Upper lobe of left lung (tissue), 6 donors: Measurements from ENCODE around the gene KPNA6. TPM values are rescaled to one million over a fixed set of nuclear protein-coding genes. Genes with fewer than 3 reads are reported as not detected.

Source experiments
- ATAC-seq, 2 donors: fragments of 200-7000 bp; cut with Tn5 transposase; one replicate each; pipeline ENCODE4 v1.9.1; 2022; ENCODE audit warnings: mild to moderate bottlenecking in 2 of 2, moderate library complexity in 2 of 2; ENCODE audit not compliant: low FRiP score in 2 of 2
- DNase-seq, 2 donors: peaks; one replicate each; pipeline ENCODE4 v3.0.0-alpha.2; 2019 to 2020
- H3K27ac ChIP-seq, 4 donors: fragments of 200-600 bp; sonication (generic); one replicate each; pipeline ENCODE4 v1.5.1; 2016 to 2019
- H3K27me3 ChIP-seq, 4 donors: fragments of 200-600 bp; sonication (generic); one replicate each; pipeline ENCODE4 v1.5.1; 2017 to 2019
- H3K36me3 ChIP-seq, 4 donors: fragments of 200-600 bp; sonication (generic); one replicate each; pipeline ENCODE4 v1.5.1; 2016 to 2019
- H3K4me1 ChIP-seq, 4 donors: fragments of 200-600 bp; sonication (generic); one replicate each; pipeline ENCODE4 v1.5.1; 2018 to 2019
- H3K4me3 ChIP-seq, 4 donors: fragments of 200-600 bp; sonication (generic); one replicate each; pipeline ENCODE4 v1.5.1; 2017 to 2019; ENCODE audit warnings: mild to moderate bottlenecking in 2 of 4, moderate library complexity in 1 of 4
- H3K9me3 ChIP-seq, 4 donors: fragments of 200-600 bp; sonication (generic); one replicate each; pipeline ENCODE4 v1.5.1; 2018 to 2019
- EP300 ChIP-seq, 4 donors: sonication (generic); formaldehyde crosslinking; IDR thresholded peaks; one replicate each; pipeline ENCODE4 v1.5.1; 2017; ENCODE audit warnings: antibody characterized with exemption in 4 of 4, control low read depth in 2 of 4
- POLR2A ChIP-seq, 4 donors: fragments of 450-650 bp; IDR thresholded peaks; one replicate each; pipeline ENCODE4 v1.5.1; 2016 to 2017; ENCODE audit warnings: antibody characterized with exemption in 4 of 4, mild to moderate bottlenecking in 2 of 4
- POLR2AphosphoS5 ChIP-seq, 2 donors: sonication (generic); formaldehyde crosslinking; IDR thresholded peaks; one replicate each; pipeline ENCODE4 v1.5.1; 2017; ENCODE audit warnings: antibody characterized with exemption in 2 of 2
- WGBS, 2 donors: methylation state at CpG; one replicate each; pipeline ENCODE4 v1.1.5; 2017 to 2018; 5-methylcytosine and 5-hydroxymethylcytosine counted together
- total RNA-seq, 6 donors: library from RNA; depleted of rRNA in 4 of 6; stranded (reverse); fragments of >200 nt in 4 of 6; gene quantifications; one replicate each; pipeline versions ENCODE4 v1.1.0 to v1.2.1, GENCODE V29; 2016 to 2021
- TF ChIP-seq, protein P1 (sequence below), 6 experiments: fragments of 450-650 bp in 4 of 6; fragments of 200-600 bp in 2 of 6; sonication (generic) in 2 of 6; IDR thresholded peaks; one replicate each; pipeline ENCODE4 v1.5.1; 2016 to 2019; ENCODE audit warnings: antibody characterized with exemption in 6 of 6
- donor health status: DM: no; HTN: no; CAD: no; lungs with moderate emphysema.
- donor health status: DM: no; HTN: yes; CAD: no; lungs with severe emphysema.

The KPNA6 gene
- total RNA-seq, 6 donors from 2014 or later, result 16.8 to 53.8 (median 42.0) TPM

DNA sequence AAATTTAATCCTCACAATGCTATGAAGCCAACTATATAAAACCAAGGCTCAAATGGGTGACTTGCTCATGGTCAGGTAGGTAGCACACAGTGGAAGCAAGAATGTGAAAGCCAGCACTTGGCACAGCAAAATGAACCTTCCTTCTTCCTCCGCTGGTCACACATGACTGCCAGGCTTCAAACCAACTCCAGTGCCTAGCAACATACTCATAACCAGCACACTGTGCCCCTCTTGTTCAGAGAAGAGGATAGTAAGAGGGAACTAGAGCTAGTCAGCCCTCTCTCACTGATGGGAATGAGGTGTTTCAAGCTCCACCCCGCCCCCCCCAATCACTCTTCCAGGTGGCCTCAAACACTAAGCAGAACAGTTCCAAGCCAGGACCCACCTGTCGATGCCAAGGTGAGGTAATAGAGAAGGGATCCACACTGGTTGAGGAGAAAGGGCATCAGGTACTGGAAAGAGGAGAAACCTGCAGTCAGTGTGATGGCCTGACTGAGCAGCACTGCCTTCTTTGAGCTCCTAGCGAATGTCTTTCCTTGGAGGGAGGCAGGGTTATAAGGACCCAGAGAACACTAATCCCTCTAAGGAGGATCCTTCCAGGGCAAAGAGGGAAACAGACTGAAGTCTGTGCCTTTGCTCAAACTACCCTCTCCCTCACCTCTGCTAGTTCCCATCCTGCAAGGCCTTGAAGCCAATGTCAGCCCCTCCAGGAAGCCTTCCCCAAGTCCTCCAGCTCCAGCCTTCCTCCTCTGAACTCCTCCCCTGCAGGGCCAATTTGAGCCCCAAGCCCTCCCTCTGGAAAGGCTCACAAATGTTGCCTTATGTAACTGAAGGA is 113.1 kb downstream of the KPNA6 start:
- 89 to 91% methylated on average over 3 to 4 of the region's 4 CpGs for WGBS, 2 donors

DNA sequence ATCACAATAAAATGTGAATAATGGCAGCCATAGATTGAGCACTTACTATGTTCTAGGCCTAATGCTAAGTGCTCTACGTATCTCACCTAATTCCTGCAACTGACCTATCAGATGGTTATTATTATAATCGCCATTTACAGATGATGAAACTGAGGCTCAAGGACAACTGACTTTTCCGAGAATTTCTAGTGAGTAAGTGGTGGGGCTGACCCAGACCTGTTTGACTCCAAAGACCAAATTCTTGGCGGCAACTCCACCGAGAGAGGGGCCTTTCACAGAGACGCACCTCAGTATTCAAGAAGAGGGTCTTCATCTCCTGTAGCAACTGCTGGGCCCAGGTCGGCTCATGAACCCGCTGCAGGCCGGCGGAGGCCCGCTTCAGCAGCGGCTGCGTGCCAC is 113.7 kb downstream of the KPNA6 start:
- no peak for ATAC-seq
- no peak for TF ChIP-seq POLR2A (IDR thresholded peaks at IDR 0.05)
- no peak for TF ChIP-seq EP300 (IDR thresholded peaks at IDR 0.05)
- TF ChIP-seq POLR2AphosphoS5 (IDR thresholded peaks at IDR 0.05), result no peak
- TF ChIP-seq, protein P1, sequence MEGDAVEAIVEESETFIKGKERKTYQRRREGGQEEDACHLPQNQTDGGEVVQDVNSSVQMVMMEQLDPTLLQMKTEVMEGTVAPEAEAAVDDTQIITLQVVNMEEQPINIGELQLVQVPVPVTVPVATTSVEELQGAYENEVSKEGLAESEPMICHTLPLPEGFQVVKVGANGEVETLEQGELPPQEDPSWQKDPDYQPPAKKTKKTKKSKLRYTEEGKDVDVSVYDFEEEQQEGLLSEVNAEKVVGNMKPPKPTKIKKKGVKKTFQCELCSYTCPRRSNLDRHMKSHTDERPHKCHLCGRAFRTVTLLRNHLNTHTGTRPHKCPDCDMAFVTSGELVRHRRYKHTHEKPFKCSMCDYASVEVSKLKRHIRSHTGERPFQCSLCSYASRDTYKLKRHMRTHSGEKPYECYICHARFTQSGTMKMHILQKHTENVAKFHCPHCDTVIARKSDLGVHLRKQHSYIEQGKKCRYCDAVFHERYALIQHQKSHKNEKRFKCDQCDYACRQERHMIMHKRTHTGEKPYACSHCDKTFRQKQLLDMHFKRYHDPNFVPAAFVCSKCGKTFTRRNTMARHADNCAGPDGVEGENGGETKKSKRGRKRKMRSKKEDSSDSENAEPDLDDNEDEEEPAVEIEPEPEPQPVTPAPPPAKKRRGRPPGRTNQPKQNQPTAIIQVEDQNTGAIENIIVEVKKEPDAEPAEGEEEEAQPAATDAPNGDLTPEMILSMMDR (IDR thresholded peaks at IDR 0.05), result no peak
- H3K4me1 ChIP-seq, result peaks cover 19 to 33% (median 29%) of the 10 kb centered on the region in 4 donors
- 9 to 15% methylated on average over 13 of the region's 13 CpGs for WGBS, 2 donors
- no peak for DNase-seq
- H3K27me3 ChIP-seq, result no peaks in the 10 kb centered on the region
- H3K27ac ChIP-seq, result peak overlapping the region; percentile 89 to 97 (median 92)
- peaks cover 13 to 51% (median 35%) of the 10 kb centered on the region in 4 donors for H3K36me3 ChIP-seq
- H3K9me3 ChIP-seq, result no peaks in the 10 kb centered on the region
- peak overlapping the region; percentile 83 to 93 (median 88) for H3K4me3 ChIP-seq

More for the DNA sequence above, 113.1 kb downstream of the KPNA6 start:
- H3K4me1 ChIP-seq, result peaks cover 19 to 33% (median 29%) of the 10 kb centered on the region in 4 donors
- ATAC-seq (no peak), DNase-seq (no peak)
- H3K27ac ChIP-seq, result peak overlapping the region; percentile 89 to 97 (median 92)
- TF ChIP-seq EP300 (IDR thresholded peaks at IDR 0.05) (no peak), POLR2AphosphoS5 (IDR thresholded peaks at IDR 0.05) (no peak), POLR2A (IDR thresholded peaks at IDR 0.05) (no peak)
- TF ChIP-seq, protein P1 (IDR thresholded peaks at IDR 0.05), result no peak
- peak overlapping the region in 3 of 4 donors; percentile 85 to 93 (median 90) for H3K4me3 ChIP-seq
- no peaks in the 10 kb centered on the region for H3K27me3 ChIP-seq
- H3K36me3 ChIP-seq, result peaks cover 15 to 51% (median 34%) of the 10 kb centered on the region in 4 donors
- no peaks in the 10 kb centered on the region for H3K9me3 ChIP-seq

DNA sequence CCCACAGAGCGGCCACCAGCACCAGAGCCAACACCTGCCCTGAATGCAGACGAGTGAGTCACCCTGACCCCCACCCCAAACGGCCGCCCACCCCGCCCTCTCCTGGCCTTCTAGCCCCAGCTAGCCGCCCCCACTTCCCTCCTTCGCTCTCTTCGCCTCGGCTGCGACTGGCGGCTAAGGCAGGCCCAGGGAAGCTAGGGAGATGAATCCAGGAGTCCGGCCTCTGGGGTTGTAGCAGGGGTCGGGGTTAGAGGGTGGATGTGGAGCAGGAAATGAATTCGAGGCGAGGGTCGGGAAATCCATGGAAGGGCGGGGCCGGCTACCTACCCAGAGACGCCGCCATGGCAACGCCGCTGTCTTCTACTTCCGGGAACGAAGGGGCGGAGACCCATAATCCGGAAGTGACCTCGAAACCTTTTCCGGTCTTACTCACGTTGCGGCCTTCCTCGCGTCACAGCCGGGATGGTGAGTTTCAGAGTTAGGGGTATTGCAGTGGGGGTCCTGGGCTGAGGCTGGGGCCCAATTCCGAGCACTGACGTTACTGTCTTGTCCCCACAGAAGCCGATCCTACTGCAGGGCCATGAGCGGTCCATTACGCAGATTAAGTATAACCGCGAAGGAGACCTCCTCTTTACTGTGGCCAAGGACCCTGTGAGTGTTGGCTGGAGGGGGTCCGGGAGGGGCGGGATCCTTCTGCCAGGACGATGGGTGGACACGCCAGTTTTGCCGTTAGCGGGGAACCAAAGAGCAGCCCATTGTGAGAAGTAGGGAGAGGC is 114.3 kb downstream of the KPNA6 start, which contains the start of the genes EIF3I and TMEM234:
Gene EIF3I (plus strand): TSS at position 428 of the 776 bp plus-strand sequence. CDS start 35 bp downstream, at position 463.
Gene TMEM234 (minus strand): TSS at position 374 of the 776 bp plus-strand sequence. CDS start 31 bp downstream, at position 343.
- Histone ChIP-seq H3K27me3 (no peaks in the 10 kb centered on the region), H3K36me3 (peaks cover 9 to 51% (median 37%) of the 10 kb centered on the region in 4 donors), H3K9me3 (no peaks in the 10 kb centered on the region), H3K4me1 (peaks cover 19 to 33% (median 29%) of the 10 kb centered on the region in 4 donors), H3K4me3 (peak within 1 kb of the TSS; percentile 83 to 93 (median 88)), H3K27ac (peak within 1 kb of the TSS; percentile 89 to 97 (median 92))
- 0 to 1% methylated on average over 33 to 43 of the region's 46 CpGs for whole genome bisulfite sequencing, 2 donors
- ATAC-seq (peak; percentile 95 to 98), DNase-seq (peak; percentile 87 to 96)
- TF ChIP-seq POLR2A (IDR thresholded peaks at IDR 0.05), result peak in 3 of 4 donors; percentile 62 to 81 (median 62)
- peak; percentile 97 to 99 for TF ChIP-seq POLR2AphosphoS5 (IDR thresholded peaks at IDR 0.05)
- TF ChIP-seq, protein P1 (IDR thresholded peaks at IDR 0.05), result no peak
- TF ChIP-seq EP300 (IDR thresholded peaks at IDR 0.05), result peak in 1 of 4 donors; percentile 74

DNA sequence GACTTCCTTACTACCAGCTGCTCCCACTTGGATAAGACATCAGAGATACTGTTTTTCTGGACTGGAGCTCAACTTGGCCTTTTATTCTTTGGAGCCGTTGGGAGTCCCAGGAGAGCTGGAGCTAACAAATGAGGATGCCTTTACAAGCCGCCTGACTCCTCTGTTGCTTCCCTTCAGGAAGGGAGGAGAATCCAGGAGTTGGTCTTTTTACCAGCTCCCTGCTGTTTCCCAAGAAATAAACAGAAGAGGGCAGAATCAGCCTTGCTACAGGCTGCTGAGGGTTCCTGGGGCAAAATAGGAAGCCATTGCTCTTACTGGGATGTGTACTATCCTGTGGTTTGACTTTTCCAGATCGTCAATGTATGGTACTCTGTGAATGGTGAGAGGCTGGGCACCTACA is 115.8 kb downstream of the KPNA6 start:
- peak overlapping the region; percentile 89 to 97 (median 92) for H3K27ac ChIP-seq
- ATAC-seq (no peak), DNase-seq (no peak)
- H3K9me3 ChIP-seq, result no peaks in the 10 kb centered on the region
- H3K4me3 ChIP-seq, result peak overlapping the region in 1 of 4 donors; percentile 93
- H3K4me1 ChIP-seq, result peaks cover 19 to 33% (median 29%) of the 10 kb centered on the region in 4 donors
- H3K27me3 ChIP-seq, result no peaks in the 10 kb centered on the region
- WGBS, 2 donors, result 73 to 91% methylated on average over 3 of the region's 3 CpGs
- TF ChIP-seq POLR2AphosphoS5 (IDR thresholded peaks at IDR 0.05) (no peak), POLR2A (IDR thresholded peaks at IDR 0.05) (no peak), EP300 (IDR thresholded peaks at IDR 0.05) (no peak)
- TF ChIP-seq, protein P1 (IDR thresholded peaks at IDR 0.05), result no peak
- H3K36me3 ChIP-seq, result peaks cover 13 to 60% (median 48%) of the 10 kb centered on the region in 4 donors
